Ishikawa (cell line): ENCODE results near the gene NAT8L.

Experiments used
- CEBPB ChIP-seq: IDR thresholded peaks from 2 replicates; pipeline ENCODE4 v1.6.1; 2012
- EP300 ChIP-seq: IDR thresholded peaks from 2 replicates; pipeline ENCODE4 v1.6.1; 2012; ENCODE audit warnings: borderline replicate concordance
- YY1 ChIP-seq: IDR thresholded peaks from 2 replicates; pipeline ENCODE4 v1.6.1; 2012; ENCODE audit warnings: low read depth
- TF ChIP-seq, protein P1 (sequence below): IDR thresholded peaks from 2 replicates; pipeline ENCODE4 v1.6.1; 2012; ENCODE audit warnings: low read depth, mild to moderate bottlenecking
- TF ChIP-seq, protein P2 (sequence below): IDR thresholded peaks from 2 replicates; pipeline ENCODE4 v1.6.1; 2012

DNA sequence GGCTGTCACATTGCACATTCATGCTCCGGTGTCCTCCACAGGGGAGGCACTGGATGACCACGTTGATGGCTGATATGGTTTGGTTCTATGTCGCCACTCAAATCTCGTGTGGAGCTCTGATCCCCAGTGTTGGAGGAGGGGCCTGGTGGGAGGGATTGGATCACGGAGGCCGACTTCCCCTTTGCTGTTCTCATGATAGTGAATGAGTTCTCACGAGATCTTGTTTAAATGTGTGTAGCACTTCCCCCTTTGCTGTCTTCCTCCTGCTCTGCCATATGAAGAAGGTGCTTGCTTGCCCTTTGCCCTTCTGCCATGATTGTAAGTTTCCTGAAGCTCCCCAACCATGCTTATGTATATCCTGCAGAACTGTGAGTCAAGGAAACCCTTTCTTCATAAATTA lies 22.3 kb upstream of the NAT8L start:
- TF ChIP-seq, protein P1, sequence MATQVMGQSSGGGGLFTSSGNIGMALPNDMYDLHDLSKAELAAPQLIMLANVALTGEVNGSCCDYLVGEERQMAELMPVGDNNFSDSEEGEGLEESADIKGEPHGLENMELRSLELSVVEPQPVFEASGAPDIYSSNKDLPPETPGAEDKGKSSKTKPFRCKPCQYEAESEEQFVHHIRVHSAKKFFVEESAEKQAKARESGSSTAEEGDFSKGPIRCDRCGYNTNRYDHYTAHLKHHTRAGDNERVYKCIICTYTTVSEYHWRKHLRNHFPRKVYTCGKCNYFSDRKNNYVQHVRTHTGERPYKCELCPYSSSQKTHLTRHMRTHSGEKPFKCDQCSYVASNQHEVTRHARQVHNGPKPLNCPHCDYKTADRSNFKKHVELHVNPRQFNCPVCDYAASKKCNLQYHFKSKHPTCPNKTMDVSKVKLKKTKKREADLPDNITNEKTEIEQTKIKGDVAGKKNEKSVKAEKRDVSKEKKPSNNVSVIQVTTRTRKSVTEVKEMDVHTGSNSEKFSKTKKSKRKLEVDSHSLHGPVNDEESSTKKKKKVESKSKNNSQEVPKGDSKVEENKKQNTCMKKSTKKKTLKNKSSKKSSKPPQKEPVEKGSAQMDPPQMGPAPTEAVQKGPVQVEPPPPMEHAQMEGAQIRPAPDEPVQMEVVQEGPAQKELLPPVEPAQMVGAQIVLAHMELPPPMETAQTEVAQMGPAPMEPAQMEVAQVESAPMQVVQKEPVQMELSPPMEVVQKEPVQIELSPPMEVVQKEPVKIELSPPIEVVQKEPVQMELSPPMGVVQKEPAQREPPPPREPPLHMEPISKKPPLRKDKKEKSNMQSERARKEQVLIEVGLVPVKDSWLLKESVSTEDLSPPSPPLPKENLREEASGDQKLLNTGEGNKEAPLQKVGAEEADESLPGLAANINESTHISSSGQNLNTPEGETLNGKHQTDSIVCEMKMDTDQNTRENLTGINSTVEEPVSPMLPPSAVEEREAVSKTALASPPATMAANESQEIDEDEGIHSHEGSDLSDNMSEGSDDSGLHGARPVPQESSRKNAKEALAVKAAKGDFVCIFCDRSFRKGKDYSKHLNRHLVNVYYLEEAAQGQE, result no peak
- TF ChIP-seq, protein P2, sequence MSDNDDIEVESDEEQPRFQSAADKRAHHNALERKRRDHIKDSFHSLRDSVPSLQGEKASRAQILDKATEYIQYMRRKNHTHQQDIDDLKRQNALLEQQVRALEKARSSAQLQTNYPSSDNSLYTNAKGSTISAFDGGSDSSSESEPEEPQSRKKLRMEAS, result no peak
- TF ChIP-seq CEBPB, result no peak
- TF ChIP-seq YY1, result no peak
- TF ChIP-seq EP300, result no peak
